BJ (cell line): ENCODE data around the gene KCNQ1. TPM values are rescaled to one million over a fixed set of nuclear protein-coding genes. Genes with fewer than 3 reads are reported as not detected.

Source experiments
- CTCF ChIA-PET: fragments of 350-600 bp; formaldehyde crosslinking; extraction: SDS; loops from one replicate; lab custom pipeline; 2021; ENCODE audit warnings: antibody characterized with exemption, inconsistent platforms; lab: Yijun Ruan, JAX
- POLR2A ChIA-PET: fragments of 300-600 bp; sonication (Branson Sonifier 250); formaldehyde crosslinking; extraction: SDS; loops from one replicate; lab custom pipeline; 2021; ENCODE audit warnings: antibody characterized with exemption; lab: Charles Lee
- DNase-seq: peaks from one replicate; pipeline ENCODE4 v3.0.0-alpha.2; 2011; ENCODE audit warnings: low read depth
- H3K27me3 ChIP-seq: 2 replicates; pipeline ENCODE4 v1.6.0; 2011; ENCODE audit warnings: low read length; ENCODE audit not compliant: control insufficient read depth, insufficient read depth
- H3K36me3 ChIP-seq: 2 replicates; pipeline ENCODE4 v1.5.1; 2011; ENCODE audit warnings: low read length; ENCODE audit not compliant: control insufficient read depth, insufficient read depth
- H3K4me3 ChIP-seq: 2 replicates; pipeline ENCODE4 v1.5.1; 2011; ENCODE audit warnings: low read depth, mild to moderate bottlenecking, control low read depth, low read length
- CTCF ChIP-seq: IDR thresholded peaks from 2 replicates; pipeline ENCODE4 v1.5.1; 2011; ENCODE audit warnings: low read depth, mild to moderate bottlenecking, control low read depth, inconsistent platforms, low read length, moderate library complexity; ENCODE audit not compliant: insufficient read depth
- polyA plus RNA-seq: library from polyadenylated mRNA; depleted of rRNA; stranded (reverse); fragments of >200 nt; gene quantifications from 2 replicates; pipeline ENCODE4 v1.2.3, GENCODE V29; 2011

Gene KCNQ1
- polyA plus RNA-seq, 1 experiment = not detected

GRCh38 chr11:2451336-2451735, 6.5 kb downstream of the KCNQ1 start:
- no peak overlapping the region for H3K4me3 ChIP-seq
- ChIA-PET POLR2A (no interaction called here), CTCF (interaction anchor here (1.6 kb wide), 1 partner anchor 31 kb away, joined by 6 read pairs; no protein-coding TSS in a partner anchor)
- TF ChIP-seq CTCF = no peak
- DNase-seq = no peak
- no peaks in the 10 kb centered on the region for H3K36me3 ChIP-seq
- peaks cover 8% of the 10 kb centered on the region for H3K27me3 ChIP-seq

DNA sequence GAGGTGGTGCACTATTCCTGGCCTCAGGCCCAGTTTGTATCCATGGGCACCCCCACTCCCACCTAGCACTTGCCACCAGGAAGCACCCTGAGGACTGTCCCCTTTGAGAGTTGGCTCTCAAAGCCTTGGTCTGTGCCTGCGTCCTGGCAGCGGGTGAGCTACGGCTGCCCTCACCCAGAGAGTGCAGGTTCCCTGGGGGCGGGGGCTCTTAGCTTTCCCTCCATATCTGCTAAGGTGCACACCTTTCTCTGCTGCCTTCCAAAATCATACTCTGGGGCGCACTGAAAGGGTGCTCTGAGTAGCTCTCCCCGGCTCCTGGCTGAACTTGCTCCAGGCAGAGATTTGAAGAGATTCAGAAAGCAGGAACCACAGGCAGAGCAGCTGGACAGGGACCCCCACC, 7.1 kb downstream of the KCNQ1 start:
- TF ChIP-seq CTCF = no peak
- DNase-seq = no peak
- CTCF ChIA-PET = no interaction called here
- POLR2A ChIA-PET = no interaction called here
- Histone ChIP-seq H3K36me3 (no peaks in the 10 kb centered on the region), H3K27me3 (peaks cover 6% of the 10 kb centered on the region), H3K4me3 (no peak overlapping the region)

DNA sequence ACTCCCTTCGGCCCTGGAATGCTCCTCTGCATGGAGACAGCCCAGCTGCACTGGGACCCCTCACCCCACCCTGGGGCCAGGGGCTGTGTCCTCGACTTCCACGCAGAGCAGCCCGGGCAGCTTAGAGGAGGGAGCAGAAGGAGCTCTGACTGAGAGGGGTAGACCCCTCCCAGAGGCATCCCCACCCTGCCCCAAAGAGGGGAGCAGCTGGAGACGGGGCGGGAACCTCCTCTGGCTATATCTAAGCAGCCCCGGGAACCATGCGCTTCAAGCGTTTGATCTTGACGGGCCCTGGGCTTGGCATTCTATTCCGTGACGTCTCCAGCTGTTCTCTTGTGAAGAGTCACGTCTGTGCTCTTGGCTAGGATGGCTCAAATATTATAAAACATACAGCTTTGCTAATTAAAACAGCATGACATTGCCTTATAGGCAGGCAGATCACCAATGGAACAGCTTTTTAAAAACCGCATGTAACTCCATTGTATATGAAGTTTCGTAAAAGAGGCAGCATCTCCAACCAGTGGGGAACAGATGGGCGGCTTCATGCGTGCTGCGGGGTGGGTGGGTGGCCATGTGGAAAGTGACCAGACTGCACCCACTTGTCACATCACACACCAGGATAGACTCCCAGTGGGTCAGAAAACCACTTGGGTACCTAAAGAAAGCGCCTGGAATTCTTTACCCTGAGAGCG, 7.7 kb downstream of the KCNQ1 start:
- no peak overlapping the region for H3K4me3 ChIP-seq
- CTCF ChIA-PET = no interaction called here
- H3K27me3 ChIP-seq = peaks cover 6% of the 10 kb centered on the region
- no peaks in the 10 kb centered on the region for H3K36me3 ChIP-seq
- POLR2A ChIA-PET = no interaction called here
- no peak for TF ChIP-seq CTCF
- no peak for DNase-seq

DNA sequence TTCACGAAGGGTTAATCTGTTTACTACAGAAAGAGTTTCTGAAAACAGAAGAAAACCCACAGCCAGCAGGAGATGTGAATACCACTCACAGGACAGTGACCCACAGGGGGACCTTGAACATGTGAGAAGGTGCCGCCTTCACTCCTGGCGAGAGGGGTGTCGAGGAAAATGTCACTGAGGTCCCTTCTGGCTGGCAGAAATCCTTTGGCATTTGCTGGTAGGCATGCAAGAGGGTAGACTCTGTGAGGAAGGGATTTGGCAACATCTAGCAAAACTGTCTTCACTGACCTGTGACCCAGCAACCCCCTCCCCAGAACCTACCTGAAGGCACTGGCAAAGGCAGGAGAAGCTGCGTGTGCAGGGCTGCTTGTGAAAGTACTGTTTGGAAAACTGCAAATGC, 8.6 kb downstream of the KCNQ1 start:
- Histone ChIP-seq H3K36me3 (no peaks in the 10 kb centered on the region), H3K4me3 (no peak overlapping the region), H3K27me3 (peaks cover 6% of the 10 kb centered on the region)
- CTCF ChIA-PET = no interaction called here
- TF ChIP-seq CTCF = no peak
- no peak for DNase-seq
- POLR2A ChIA-PET = no interaction called here

DNA sequence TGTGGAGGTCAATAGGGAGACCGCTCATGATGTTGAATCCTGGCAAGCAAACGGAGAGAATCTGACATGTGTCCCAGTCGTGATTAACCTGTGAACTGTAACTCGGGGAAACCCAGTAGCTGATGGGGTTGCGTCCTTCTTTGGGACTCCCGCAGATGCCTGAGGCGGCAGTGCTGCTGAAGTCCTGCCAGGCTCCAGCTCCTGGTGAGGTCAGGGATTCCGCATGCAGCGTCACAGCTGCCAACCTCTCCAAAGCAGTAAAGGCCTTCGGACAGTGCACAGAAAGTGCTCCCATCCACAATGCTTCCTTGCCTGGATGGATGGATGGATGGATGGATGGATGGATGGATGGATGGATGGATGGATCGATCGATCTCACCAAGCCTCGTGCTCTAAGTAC, 13.5 kb downstream of the KCNQ1 start:
- no peaks in the 10 kb centered on the region for H3K36me3 ChIP-seq
- no peaks in the 10 kb centered on the region for H3K27me3 ChIP-seq
- DNase-seq = no peak
- ChIA-PET POLR2A (no interaction called here), CTCF (interaction anchor here (0.6 kb wide), 1 partner anchor 642 kb away, joined by 3 read pairs; no protein-coding TSS in a partner anchor)
- no peak for TF ChIP-seq CTCF
- H3K4me3 ChIP-seq = no peak overlapping the region
